Measurements from ENCODE around the gene AADACL2. TPM values are rescaled to one million over a fixed set of nuclear protein-coding genes. Genes with fewer than 3 reads are reported as not detected.

The AADACL2 gene
- total RNA-seq, 3 donors from 2014 or later, result 0.16 to 0.73 TPM; not detected in 1

- H3K4me3 ChIP-seq, result no peak overlapping the region
- no peaks in the 10 kb centered on the region for H3K9me3 ChIP-seq
- TF ChIP-seq, protein P1, sequence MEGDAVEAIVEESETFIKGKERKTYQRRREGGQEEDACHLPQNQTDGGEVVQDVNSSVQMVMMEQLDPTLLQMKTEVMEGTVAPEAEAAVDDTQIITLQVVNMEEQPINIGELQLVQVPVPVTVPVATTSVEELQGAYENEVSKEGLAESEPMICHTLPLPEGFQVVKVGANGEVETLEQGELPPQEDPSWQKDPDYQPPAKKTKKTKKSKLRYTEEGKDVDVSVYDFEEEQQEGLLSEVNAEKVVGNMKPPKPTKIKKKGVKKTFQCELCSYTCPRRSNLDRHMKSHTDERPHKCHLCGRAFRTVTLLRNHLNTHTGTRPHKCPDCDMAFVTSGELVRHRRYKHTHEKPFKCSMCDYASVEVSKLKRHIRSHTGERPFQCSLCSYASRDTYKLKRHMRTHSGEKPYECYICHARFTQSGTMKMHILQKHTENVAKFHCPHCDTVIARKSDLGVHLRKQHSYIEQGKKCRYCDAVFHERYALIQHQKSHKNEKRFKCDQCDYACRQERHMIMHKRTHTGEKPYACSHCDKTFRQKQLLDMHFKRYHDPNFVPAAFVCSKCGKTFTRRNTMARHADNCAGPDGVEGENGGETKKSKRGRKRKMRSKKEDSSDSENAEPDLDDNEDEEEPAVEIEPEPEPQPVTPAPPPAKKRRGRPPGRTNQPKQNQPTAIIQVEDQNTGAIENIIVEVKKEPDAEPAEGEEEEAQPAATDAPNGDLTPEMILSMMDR (IDR thresholded peaks at IDR 0.05), result no peak
- TF ChIP-seq POLR2AphosphoS5 (IDR thresholded peaks at IDR 0.05) (no peak), POLR2A (IDR thresholded peaks at IDR 0.05) (no peak)
- H3K27me3 ChIP-seq, result no peaks in the 10 kb centered on the region
- H3K4me1 ChIP-seq, result no peaks in the 10 kb centered on the region
- intact Hi-C loops (cut with DNase I; ENCODE audit: low total_unique reads), result no loop called here
- no peak overlapping the region for H3K27ac ChIP-seq
- DNase-seq (ENCODE audit: low spot score in 2 of 2), result no peak
- H3K36me3 ChIP-seq, result no peaks in the 10 kb centered on the region
Observed at GRCh38 chr3:151740581-151740980, 6.9 kb downstream of the AADACL2 start.

DNA sequence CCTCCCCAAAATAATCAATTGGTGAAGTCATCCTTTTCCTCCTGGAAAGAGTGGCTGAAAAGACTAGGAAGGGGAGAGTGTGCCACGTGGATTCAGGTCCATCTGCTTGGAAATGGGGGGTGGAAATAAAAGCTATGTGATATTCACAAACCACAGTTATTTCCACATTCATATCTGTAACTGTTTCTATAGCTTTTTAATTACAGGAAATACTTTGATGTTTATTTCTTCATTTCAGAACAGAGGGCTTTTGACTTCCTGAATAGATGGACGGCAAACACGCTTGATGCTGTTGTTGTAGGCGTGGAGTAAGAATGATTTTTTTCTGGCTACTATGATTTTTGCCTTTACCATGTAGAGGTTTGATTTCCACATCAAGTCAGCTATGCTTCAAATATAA, 10.1 kb downstream of the AADACL2 start:
- no peak for TF ChIP-seq POLR2AphosphoS5 (IDR thresholded peaks at IDR 0.05)
- TF ChIP-seq, protein P1 (IDR thresholded peaks at IDR 0.05), result no peak
- no peak for TF ChIP-seq POLR2A (IDR thresholded peaks at IDR 0.05)
- DNase-seq (ENCODE audit: low spot score in 2 of 2), result no peak
- intact Hi-C loops (cut with DNase I; ENCODE audit: low total_unique reads), result no loop called here
- Histone ChIP-seq H3K9me3 (peaks cover 0 to 4% of the 10 kb centered on the region in 2 donors), H3K4me1 (no peaks in the 10 kb centered on the region), H3K27ac (no peak overlapping the region), H3K4me3 (no peak overlapping the region), H3K27me3 (no peaks in the 10 kb centered on the region), H3K36me3 (no peaks in the 10 kb centered on the region)

DNA sequence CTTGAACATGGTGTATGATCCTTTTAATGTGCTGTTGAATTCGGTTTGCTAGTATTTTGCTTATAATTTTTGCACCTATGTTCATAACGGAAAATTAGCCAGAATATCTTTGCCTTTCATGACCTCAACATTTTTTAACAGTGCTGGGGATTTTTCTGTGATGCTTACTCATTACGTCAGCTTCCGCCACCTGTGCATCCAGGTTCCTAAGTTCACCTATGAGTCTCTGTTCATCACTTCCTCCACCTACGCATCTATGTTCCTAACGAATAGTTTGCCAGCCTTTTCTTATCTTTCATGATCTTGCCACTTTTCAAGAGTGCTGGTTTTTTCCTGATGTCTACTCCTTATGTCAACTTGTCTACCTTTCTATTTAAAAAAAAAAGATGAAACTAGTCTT, 16.5 kb downstream of the AADACL2 start:
- DNase-seq (ENCODE audit: low spot score in 2 of 2), result no peak
- H3K9me3 ChIP-seq, result peaks cover 0 to 6% of the 10 kb centered on the region in 2 donors
- TF ChIP-seq, protein P1 (IDR thresholded peaks at IDR 0.05), result no peak
- TF ChIP-seq POLR2A (IDR thresholded peaks at IDR 0.05), result no peak
- TF ChIP-seq POLR2AphosphoS5 (IDR thresholded peaks at IDR 0.05), result no peak
- no peak overlapping the region for H3K27ac ChIP-seq
- no peak overlapping the region for H3K4me3 ChIP-seq
- no peaks in the 10 kb centered on the region for H3K36me3 ChIP-seq
- intact Hi-C loops (cut with DNase I; ENCODE audit: low total_unique reads), result no loop called here
- no peaks in the 10 kb centered on the region for H3K27me3 ChIP-seq
- no peaks in the 10 kb centered on the region for H3K4me1 ChIP-seq

DNA sequence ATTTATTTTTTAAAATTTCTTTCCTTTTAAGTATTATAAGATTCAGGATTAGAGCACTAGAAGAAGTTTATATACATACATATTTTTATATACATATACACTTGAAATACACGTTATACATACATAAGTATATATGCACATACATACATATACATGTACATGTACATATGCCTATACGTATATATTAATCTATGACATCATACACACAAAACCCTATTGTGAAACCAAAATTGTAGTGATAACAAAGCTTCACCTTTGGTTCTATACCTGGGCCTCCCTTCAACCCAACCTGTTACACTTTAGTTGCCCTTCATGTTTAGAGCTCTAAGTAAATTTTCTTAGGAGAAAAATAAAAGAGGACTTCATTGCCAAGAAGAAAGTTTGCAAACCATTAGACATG, 17.0 kb downstream of the AADACL2 start:
- intact Hi-C loops (cut with DNase I; ENCODE audit: low total_unique reads), result no loop called here
- DNase-seq (ENCODE audit: low spot score in 2 of 2), result no peak

DNA sequence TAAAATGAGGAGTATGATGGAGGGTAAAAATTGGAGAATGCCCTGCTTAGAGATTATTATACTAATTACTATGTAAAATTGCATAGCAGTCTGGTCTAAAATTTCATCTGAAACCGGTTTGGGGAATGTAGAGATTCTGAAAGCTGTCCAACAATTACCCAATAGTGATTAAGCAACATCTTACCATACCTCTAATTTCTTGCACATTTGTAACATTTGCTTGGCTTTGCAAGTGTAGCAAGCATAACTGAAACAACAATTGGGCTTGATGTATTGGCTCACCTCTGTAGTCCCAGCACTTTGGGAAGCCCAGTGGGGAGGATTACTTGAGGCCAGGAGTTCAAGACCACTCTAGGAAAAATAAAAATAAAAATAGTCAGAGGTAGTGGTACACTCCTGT, 17.4 kb downstream of the AADACL2 start:
- no peak overlapping the region for H3K27ac ChIP-seq
- DNase-seq (ENCODE audit: low spot score in 2 of 2), result no peak
- H3K9me3 ChIP-seq, result peaks cover 0 to 6% of the 10 kb centered on the region in 2 donors
- no peaks in the 10 kb centered on the region for H3K36me3 ChIP-seq
- H3K27me3 ChIP-seq, result no peaks in the 10 kb centered on the region
- TF ChIP-seq, protein P1 (IDR thresholded peaks at IDR 0.05), result no peak
- TF ChIP-seq POLR2AphosphoS5 (IDR thresholded peaks at IDR 0.05) (no peak), POLR2A (IDR thresholded peaks at IDR 0.05) (no peak)
- H3K4me3 ChIP-seq, result no peak overlapping the region
- intact Hi-C loops (cut with DNase I; ENCODE audit: low total_unique reads), result no loop called here
- H3K4me1 ChIP-seq, result no peaks in the 10 kb centered on the region

More for the DNA sequence above, 17.0 kb downstream of the AADACL2 start:
- TF ChIP-seq POLR2A (IDR thresholded peaks at IDR 0.05), result no peak
- TF ChIP-seq POLR2AphosphoS5 (IDR thresholded peaks at IDR 0.05), result no peak
- TF ChIP-seq, protein P1 (IDR thresholded peaks at IDR 0.05), result no peak
- Histone ChIP-seq H3K9me3 (peaks cover 0 to 6% of the 10 kb centered on the region in 2 donors), H3K4me3 (no peak overlapping the region), H3K4me1 (no peaks in the 10 kb centered on the region), H3K36me3 (no peaks in the 10 kb centered on the region), H3K27me3 (no peaks in the 10 kb centered on the region), H3K27ac (no peak overlapping the region)
